NCI-H1105 treated with DMSO at 0.1 percent for 48 hours (cell line): Measurements from ENCODE around the gene SSU72.
"Not testable (repeated sequence)": the region's sequence is repeated elsewhere in the genome, so short reads cannot be mapped to it uniquely, and the experiment has no call there.

ENCODE experiments used
- DNase-seq: peaks from one replicate; lab custom pipeline; 2025; lab: John Stamatoyannopoulos, UW

Gene SSU72

DNA sequence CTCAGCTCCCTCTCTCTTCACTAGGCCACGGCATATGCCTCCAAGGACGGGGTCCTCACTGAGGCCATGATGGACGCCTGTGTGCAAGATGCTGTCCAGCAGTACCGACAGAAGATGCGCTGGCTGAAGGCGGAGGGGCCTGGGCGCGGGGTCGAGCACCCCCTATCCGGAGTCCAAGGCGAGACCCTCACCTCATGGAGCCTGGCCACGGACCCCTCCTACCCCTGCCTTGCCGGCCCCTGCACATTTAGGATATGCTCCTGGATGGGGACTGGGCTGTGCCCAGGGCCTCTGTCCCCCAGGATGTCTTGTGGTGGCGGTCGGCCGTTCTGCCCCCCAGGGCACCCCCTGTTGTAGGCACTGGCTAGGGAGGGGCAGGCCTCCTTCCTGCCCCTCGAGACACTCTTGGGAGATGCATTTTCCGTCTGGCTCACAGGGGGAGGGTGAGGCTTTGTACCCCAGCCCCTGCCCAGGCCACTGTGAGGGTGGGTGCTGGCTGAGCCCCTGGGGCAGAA lies 79.1 kb downstream of the SSU72 start:
- DNase-seq: not testable (repeated sequence)

DNA sequence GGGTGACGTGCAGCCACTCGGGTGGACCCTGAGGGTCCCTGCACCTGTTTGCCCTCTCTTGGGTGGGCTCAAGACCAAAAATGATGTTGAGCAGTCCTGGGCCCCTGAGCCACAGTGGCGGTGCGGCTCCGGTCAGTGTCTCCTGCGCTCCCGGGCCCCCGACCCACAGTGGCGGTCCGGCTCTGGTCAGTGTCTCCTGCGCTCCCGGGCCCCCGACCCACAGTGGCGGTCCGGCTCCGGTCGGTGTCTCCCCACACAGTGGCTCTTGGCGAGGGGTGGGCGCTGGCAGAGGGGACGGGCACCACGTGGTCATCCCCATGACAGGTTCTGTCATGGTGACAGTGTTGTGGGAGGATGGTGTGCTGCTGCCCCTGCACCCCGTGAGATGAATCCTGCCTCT lies 80.4 kb downstream of the SSU72 start:
- not testable (repeated sequence) for DNase-seq
